Activated naive CD4-positive, alpha-beta T cell treated with anti-CD3 and anti-CD28 coated beads, Interleukin-2, amount 50 U/mL, for 24 hours (primary cell): ENCODE measurements around the gene DSG1.
"Not testable (repeated sequence)": the region's sequence is repeated elsewhere in the genome, so short reads cannot be mapped to it uniquely, and the experiment has no call there.

ENCODE experiments used
- H3K27ac Mint-ChIP-seq: one replicate; pipeline ENCODE4 v1.8.0; 2021; ENCODE audit warnings: mild to moderate bottlenecking, mixed read lengths
- H3K27me3 Mint-ChIP-seq: one replicate; pipeline ENCODE4 v1.8.0; 2021; ENCODE audit warnings: mixed read lengths
- H3K36me3 Mint-ChIP-seq: one replicate; pipeline ENCODE4 v1.8.0; 2021; ENCODE audit warnings: mixed read lengths
- H3K4me1 Mint-ChIP-seq: one replicate; pipeline ENCODE4 v1.8.0; 2021; ENCODE audit warnings: mixed read lengths
- H3K4me3 Mint-ChIP-seq: one replicate; pipeline ENCODE4 v1.8.0; 2021; ENCODE audit warnings: mild to moderate bottlenecking, mixed read lengths
- H3K9me3 Mint-ChIP-seq: one replicate; pipeline ENCODE4 v1.8.0; 2021; ENCODE audit warnings: mixed read lengths

The DSG1 gene

DNA sequence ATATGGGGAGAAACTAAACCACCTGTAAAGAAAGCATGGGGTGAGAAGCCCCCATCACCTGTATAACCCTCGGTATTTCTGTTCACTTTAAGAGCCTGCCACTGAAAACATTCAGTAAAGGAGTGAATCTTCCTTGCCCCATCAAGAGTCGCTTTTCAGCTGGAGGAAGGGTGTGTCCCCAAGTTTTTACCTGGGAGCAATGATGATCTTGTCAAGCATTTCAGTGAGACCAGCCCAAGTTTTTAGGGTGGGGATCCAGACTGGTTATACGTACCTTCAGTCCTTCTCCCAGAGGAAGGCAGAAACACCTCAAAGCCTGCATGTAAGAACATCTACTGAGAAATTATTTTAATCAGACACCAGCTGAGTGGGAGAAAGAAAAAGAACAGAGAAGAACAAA, at the start of gene DSG1:
Gene DSG1 (plus strand): TSS at position 301 of the 400 bp plus-strand sequence. CDS start 141 bp downstream, outside the sequence.
- Mint-ChIP-seq H3K27ac (no peak within 1 kb of the TSS), H3K9me3 (no peaks in the 10 kb centered on the region), H3K36me3 (no peaks in the 10 kb centered on the region), H3K27me3 (no peaks in the 10 kb centered on the region), H3K4me1 (no peaks in the 10 kb centered on the region), H3K4me3 (no peak within 1 kb of the TSS)

DNA sequence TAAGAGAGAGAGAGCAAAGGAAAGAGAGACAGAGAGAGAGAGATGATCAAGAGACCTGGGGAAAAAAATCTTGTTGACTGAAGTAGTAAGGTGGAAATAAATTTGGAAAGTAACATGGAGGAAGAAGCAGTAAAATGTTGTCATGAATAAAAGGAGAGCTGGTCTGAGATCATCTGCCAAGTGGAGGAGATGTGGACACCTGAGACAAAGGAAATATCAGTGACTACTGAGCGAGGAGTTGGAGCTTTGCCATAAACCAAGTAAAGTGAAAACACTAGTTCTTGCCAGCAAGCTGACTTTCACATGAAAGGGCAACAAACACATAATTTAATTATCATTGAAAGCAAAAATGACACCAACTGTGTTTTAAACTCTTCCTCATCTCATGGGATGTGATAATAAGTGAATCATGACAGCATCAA, 49.0 kb upstream of the DSG1 start:
- Mint-ChIP-seq H3K27me3 (no peaks in the 10 kb centered on the region), H3K27ac (no peak overlapping the region), H3K9me3 (no peaks in the 10 kb centered on the region), H3K4me1 (peaks cover 17% of the 10 kb centered on the region), H3K4me3 (no peak overlapping the region), H3K36me3 (no peaks in the 10 kb centered on the region)

DNA sequence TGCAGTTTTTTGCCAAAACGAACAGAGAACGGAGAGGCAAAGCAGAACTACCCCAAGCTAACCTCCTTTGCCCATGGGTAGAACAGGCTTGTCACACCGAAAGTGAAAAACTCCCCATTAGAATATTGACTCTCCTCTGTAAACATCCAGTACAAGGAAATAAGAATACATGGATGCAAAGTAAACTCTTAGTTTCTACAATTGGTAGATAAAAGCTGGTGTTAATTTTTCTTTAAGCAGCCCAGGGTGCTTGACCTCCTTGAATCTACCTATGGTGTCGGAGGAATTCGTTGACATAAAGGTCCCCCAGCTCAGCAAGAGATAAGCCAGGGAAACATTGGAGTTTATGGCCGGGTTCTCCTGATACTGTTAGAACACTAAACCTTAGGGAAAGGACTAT, 48.4 kb upstream of the DSG1 start:
- Mint-ChIP-seq H3K4me3 (no peak overlapping the region), H3K36me3 (no peaks in the 10 kb centered on the region), H3K27ac (no peak overlapping the region), H3K27me3 (no peaks in the 10 kb centered on the region), H3K4me1 (peaks cover 17% of the 10 kb centered on the region), H3K9me3 (no peaks in the 10 kb centered on the region)

DNA sequence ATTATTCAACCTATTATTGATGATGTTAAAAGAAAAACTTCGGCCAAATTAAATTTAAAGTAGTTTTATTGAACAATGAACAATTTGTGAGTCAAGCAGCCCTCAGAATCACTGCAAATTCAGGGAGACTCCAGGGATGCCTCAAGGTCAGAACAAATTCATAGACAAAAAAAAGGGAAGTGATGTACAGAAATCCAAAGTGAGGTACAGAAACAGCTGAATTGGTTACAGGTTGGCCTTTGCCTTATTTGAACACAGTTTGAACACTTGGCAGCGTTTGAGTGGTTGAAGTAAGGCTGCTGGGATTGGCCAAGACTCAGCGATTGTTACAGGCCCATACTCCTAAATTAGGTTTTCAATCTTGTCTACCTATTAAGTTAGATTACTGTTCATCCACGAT, 47.4 kb upstream of the DSG1 start:
- Mint-ChIP-seq H3K9me3 (no peaks in the 10 kb centered on the region), H3K27ac (no peak overlapping the region), H3K4me1 (peaks cover 17% of the 10 kb centered on the region), H3K27me3 (no peaks in the 10 kb centered on the region), H3K36me3 (no peaks in the 10 kb centered on the region), H3K4me3 (no peak overlapping the region)

DNA sequence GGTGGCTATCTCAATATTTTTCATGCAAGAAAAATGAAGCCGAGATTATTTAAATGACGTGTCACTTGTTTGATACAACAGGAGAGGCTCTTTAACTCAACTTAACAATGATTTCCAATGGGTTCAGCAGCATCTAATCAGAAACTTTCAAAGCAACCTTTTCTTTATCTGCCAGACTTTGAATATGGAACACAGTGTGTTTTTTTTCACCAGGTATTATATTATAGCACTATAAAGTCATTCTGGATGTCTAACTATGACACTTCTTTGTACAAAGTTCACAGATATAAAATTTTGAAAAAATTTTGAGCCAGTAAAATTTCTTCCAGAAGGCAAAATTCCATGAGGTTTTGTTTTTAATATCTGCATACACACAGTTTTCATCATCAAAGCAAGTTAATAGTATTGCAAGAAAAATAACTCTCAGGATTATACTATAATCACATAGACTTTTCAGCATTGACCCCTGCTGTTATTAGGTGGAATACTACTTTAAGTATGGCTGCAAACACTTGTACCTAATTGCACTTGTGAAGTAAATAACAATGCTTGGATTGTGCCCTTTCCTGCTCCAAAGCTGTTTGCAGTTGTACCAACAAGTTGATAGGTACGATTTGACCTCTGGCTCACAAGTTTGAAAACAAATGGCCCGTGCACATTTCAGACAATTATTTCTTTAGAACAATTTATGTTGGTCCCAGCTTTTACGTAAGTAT, 44.0 kb upstream of the DSG1 start:
- H3K4me1 Mint-ChIP-seq, result peaks cover 5% of the 10 kb centered on the region

DNA sequence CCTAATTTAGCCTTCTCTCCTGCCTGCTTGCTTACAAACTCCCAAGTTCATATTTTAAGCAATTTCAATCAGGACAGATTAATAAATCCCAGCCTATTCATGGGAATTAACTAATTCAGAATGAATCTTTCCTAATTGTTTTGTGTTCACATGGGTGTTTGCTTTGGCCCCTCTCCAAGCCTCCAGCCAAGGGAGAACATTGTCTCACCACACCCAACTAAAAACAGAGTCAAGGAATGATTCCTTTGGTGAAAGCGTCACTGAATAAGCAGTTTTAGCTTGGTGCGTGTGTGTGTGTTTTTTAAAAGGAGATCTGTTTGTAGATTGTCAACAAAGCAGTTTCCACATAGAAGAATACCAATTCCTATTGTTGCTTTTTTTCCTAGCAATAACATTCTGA, 43.0 kb upstream of the DSG1 start:
- Mint-ChIP-seq H3K36me3 (no peaks in the 10 kb centered on the region), H3K9me3 (no peaks in the 10 kb centered on the region), H3K4me1 (no peaks in the 10 kb centered on the region), H3K27ac (no peak overlapping the region), H3K4me3 (no peak overlapping the region), H3K27me3 (no peaks in the 10 kb centered on the region)

More for the DNA sequence above, 44.0 kb upstream of the DSG1 start:
- H3K27me3 Mint-ChIP-seq, result no peaks in the 10 kb centered on the region
- no peak overlapping the region for H3K4me3 Mint-ChIP-seq
- no peaks in the 10 kb centered on the region for H3K9me3 Mint-ChIP-seq
- H3K36me3 Mint-ChIP-seq, result no peaks in the 10 kb centered on the region
- no peak overlapping the region for H3K27ac Mint-ChIP-seq

DNA sequence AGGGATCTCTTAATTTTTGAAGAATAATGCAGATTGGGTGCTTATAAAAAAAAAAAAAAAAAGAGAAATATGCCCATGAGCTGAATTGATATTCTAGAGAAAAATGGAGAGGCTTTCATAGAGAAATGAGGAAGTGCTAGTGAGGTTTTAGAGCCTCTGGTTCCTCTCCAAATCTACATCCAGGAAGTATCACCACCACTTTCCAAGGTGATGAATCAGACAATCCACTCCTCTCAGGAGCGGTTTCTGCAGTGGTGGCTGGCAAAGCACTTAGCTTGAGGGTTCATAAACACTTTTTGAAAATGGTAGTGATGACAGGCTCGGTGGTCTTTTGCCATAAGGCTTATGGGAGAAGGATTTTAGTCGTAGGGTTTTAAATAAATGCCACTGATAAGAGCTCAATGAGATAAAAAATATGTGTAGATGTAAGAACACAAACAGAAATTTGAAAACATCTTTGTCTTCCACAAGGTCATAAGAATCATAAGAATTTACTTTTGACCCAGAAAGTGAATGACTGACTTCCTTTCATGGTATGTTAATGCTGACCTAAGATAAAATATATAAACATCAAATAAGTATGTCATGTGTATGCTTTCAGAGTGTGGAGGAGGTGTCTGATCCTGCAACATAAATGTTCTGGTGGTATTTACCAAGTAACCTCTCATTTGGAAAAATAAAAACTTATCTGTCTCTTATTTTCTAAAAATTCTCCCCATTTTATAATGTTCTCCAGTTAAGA, 42.1 kb upstream of the DSG1 start:
- H3K4me1 Mint-ChIP-seq, result no peaks in the 10 kb centered on the region
- no peaks in the 10 kb centered on the region for H3K36me3 Mint-ChIP-seq
- H3K4me3 Mint-ChIP-seq, result no peak overlapping the region
- H3K27ac Mint-ChIP-seq, result no peak overlapping the region
- H3K9me3 Mint-ChIP-seq, result no peaks in the 10 kb centered on the region
- H3K27me3 Mint-ChIP-seq, result no peaks in the 10 kb centered on the region

DNA sequence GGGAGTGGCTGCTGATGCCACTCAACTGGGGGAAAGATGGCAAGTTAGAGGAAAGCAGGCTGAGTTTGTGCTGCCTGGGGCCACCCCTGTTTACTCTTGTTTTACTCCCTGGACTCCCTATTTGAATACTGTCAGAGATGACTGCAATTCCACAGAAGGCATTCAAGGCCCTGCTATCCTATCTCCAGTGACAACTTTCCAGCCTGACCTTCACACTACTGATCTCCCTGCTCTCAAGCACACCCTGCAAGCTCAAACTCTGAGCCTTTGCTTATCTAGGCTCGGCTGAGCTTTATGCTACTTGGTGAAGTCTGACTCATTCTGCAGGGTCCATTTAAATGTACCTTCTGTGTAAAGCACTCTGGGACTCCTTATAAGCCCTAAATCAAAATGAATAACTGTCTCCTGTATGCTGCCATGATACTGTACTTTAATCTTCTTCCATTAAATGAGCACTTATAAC, 39.3 kb upstream of the DSG1 start:
- Mint-ChIP-seq H3K4me1 (no peaks in the 10 kb centered on the region), H3K4me3 (no peak overlapping the region), H3K36me3 (no peaks in the 10 kb centered on the region), H3K27ac (no peak overlapping the region), H3K27me3 (no peaks in the 10 kb centered on the region), H3K9me3 (no peaks in the 10 kb centered on the region)

DNA sequence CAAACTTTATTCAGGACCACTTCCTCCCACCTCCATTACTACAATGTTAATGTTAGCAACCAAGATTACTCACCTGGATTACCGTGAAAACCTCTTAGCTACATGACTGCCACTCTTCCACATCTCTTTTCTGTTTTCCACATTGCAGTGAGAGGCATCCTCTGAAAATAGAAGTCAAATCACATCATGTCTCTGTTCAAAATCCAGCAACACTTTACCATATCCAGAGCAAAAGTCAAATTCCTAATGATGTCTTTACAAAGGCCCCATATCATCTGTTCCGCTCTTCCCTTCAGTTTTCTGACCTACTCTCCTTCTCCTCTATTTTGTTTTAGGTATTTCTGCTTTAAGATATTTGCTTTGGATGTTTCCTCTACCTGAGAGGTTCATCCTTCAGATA, 37.5 kb upstream of the DSG1 start:
- Mint-ChIP-seq H3K27me3 (no peaks in the 10 kb centered on the region), H3K27ac (no peak overlapping the region), H3K4me1 (no peaks in the 10 kb centered on the region), H3K36me3 (no peaks in the 10 kb centered on the region), H3K4me3 (no peak overlapping the region), H3K9me3 (no peaks in the 10 kb centered on the region)

DNA sequence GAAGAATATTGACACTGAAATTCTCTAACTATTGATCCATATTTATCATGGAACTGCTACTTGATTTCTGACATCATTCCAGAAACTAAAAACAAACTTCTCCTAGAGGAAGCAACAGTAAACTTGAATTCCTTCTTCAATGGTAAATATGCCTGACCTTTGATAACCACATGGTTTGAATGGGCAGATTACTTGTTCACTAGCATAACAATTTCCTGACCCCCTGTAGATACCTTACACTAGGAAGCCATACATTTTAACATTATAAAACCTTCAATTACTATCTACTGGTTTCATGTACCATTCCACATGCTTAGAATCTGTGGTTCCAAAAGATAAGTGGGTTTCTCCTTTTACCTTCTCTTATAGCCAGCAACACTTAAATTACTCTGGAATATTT, 36.5 kb upstream of the DSG1 start:
- no peaks in the 10 kb centered on the region for H3K9me3 Mint-ChIP-seq
- H3K27me3 Mint-ChIP-seq, result no peaks in the 10 kb centered on the region
- no peak overlapping the region for H3K27ac Mint-ChIP-seq
- H3K36me3 Mint-ChIP-seq, result no peaks in the 10 kb centered on the region
- H3K4me1 Mint-ChIP-seq, result no peaks in the 10 kb centered on the region
- H3K4me3 Mint-ChIP-seq, result no peak overlapping the region

DNA sequence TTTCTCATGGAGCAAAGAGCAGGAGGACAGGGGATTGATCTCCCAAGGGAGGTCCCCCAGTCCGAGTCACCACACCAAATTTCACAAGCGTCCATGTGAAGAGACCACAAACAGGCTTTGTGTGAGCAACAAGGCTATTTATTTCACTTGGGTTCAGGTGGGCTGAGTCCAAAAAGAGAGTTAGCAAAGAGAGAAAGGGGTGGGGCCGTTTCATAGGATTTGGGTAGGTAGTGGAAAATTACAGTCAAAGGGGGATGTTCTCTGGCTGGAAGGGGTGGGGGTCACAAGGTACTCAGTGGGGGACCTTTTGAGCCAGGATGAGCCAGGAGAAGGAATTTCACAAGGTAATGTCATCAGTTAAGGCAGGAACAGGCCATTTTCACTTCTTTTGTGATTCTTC, 28.5 kb upstream of the DSG1 start:
- not testable (repeated sequence) for H3K4me3 Mint-ChIP-seq, H3K27ac Mint-ChIP-seq, H3K27me3 Mint-ChIP-seq, H3K9me3 Mint-ChIP-seq, H3K36me3 Mint-ChIP-seq, H3K4me1 Mint-ChIP-seq

DNA sequence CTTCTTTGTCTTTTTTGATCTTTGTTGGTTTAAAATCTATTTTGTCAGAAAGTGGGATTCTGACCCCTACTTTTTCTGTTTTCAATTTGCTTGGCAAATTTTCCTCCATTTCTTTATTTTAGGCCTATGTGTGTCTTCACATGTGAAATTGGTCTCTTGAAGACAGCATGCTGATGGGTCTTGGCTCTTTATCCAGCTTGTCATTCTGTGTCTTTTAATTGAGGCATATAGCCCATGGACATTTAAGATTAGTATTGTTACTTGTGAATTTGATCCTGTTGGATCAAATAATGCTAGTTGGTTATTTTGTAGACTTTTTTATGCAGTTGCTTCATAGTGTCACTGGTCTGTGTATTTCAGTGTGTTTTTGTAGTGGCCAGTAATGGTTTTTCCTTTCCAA, 26.3 kb upstream of the DSG1 start:
- H3K4me3 Mint-ChIP-seq, result no peak overlapping the region
- peaks cover 6% of the 10 kb centered on the region for H3K9me3 Mint-ChIP-seq
- H3K36me3 Mint-ChIP-seq, result no peaks in the 10 kb centered on the region
- H3K27ac Mint-ChIP-seq, result no peak overlapping the region
- no peaks in the 10 kb centered on the region for H3K27me3 Mint-ChIP-seq
- no peaks in the 10 kb centered on the region for H3K4me1 Mint-ChIP-seq

DNA sequence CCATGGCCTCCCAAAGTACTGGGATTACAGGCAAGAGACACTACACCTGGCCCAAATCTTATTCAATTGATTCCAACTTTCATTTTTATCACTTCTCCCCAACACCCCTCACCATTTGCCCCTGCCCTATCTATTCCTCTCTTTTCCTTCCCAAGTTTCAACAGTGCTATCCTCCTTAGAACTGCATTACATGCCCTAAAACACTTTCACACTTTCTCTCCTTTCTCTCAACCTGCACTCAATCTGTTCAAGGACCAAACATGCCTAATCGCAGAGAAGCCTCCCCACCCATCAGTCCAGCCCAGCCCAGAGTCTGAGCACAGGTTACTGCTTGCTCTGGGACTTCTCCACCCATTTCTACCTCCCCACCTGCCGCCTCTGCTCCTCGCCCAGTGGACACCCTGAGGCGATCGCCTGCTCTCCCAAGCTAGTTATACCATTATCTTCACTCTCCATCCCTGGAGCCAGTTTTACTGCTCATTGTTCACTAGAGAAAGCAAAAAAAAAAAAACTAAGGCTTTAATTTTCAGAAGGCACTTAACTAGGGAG, 23.7 kb upstream of the DSG1 start:
- no peak overlapping the region for H3K4me3 Mint-ChIP-seq
- H3K27me3 Mint-ChIP-seq, result no peaks in the 10 kb centered on the region
- H3K27ac Mint-ChIP-seq, result no peak overlapping the region
- H3K9me3 Mint-ChIP-seq, result peaks cover 2% of the 10 kb centered on the region
- H3K4me1 Mint-ChIP-seq, result no peaks in the 10 kb centered on the region
- no peaks in the 10 kb centered on the region for H3K36me3 Mint-ChIP-seq

DNA sequence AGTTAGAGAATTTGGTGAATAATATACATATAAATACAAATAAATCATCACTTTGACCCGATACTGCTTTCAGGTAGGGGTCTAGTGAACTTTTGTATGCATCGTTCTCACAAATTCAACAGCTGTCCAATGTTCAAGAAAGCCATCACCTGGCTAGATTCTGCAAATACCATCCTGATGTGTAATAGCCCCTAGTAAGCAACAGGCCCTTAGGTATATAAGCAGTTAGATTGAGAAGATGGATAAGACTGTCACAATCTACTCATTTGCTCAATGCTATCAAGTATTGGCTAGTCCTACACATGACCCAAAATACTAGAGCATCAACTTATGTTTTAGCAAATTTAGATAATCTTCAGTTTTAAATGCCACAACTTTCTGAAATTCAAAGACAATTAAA, 20.7 kb upstream of the DSG1 start:
- Mint-ChIP-seq H3K27ac (no peak overlapping the region), H3K4me3 (no peak overlapping the region), H3K36me3 (no peaks in the 10 kb centered on the region), H3K4me1 (no peaks in the 10 kb centered on the region), H3K27me3 (no peaks in the 10 kb centered on the region), H3K9me3 (no peaks in the 10 kb centered on the region)

DNA sequence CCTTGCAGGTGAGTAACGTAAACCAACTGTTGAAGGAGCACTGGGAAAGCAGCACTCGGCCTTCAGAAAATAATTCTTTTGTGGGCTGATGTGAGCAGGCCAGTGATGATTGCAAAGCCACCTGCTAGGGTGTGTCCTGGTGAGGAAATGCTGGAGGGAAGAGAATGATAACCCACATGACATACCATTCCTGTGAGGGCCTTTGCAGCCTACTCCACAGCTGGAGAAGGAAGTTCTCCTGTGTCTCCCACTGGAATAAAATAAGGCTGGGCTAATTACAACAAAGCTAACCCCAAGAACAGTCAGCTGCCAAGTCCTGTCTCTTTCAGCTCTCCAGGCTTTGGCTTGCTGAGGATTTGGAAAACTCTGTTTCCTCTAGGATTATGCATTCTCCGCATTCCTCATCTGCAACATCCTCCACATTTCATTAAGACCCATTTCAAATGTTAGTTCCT, 16.7 kb upstream of the DSG1 start:
- Mint-ChIP-seq H3K4me3 (no peak overlapping the region), H3K4me1 (no peaks in the 10 kb centered on the region), H3K27me3 (no peaks in the 10 kb centered on the region), H3K36me3 (no peaks in the 10 kb centered on the region), H3K9me3 (no peaks in the 10 kb centered on the region), H3K27ac (no peak overlapping the region)

DNA sequence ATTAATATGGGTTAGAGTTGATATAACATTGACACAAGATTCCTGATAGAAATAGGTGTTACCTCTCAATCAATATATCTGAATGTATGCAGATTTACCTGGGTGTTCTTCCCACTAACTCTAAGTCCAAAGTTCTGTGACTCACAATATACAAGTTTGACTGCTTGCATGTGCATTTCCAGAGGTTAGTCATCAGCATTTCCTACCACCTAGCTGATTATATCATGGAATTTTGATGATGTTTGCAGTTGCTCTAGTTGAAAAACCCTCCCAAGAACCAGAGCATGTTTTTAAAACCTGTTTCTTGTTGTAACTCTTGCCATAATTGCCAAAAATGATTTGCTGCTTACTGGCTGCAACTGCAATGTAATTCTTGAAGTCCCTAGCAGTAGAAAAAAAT, 15.0 kb upstream of the DSG1 start:
- Mint-ChIP-seq H3K9me3 (no peaks in the 10 kb centered on the region), H3K4me3 (no peak overlapping the region), H3K4me1 (no peaks in the 10 kb centered on the region), H3K27me3 (no peaks in the 10 kb centered on the region), H3K36me3 (no peaks in the 10 kb centered on the region), H3K27ac (no peak overlapping the region)
